Measurements from ENCODE around the gene LMNTD2. TPM values are rescaled to one million over a fixed set of nuclear protein-coding genes. Genes with fewer than 3 reads are reported as not detected.

The LMNTD2 gene
- 10 to 100 TPM in 2 of 4 donors, 1 to 10 TPM in 2; 7.6 to 20.4 (median 11.2) TPM for total RNA-seq

DNA sequence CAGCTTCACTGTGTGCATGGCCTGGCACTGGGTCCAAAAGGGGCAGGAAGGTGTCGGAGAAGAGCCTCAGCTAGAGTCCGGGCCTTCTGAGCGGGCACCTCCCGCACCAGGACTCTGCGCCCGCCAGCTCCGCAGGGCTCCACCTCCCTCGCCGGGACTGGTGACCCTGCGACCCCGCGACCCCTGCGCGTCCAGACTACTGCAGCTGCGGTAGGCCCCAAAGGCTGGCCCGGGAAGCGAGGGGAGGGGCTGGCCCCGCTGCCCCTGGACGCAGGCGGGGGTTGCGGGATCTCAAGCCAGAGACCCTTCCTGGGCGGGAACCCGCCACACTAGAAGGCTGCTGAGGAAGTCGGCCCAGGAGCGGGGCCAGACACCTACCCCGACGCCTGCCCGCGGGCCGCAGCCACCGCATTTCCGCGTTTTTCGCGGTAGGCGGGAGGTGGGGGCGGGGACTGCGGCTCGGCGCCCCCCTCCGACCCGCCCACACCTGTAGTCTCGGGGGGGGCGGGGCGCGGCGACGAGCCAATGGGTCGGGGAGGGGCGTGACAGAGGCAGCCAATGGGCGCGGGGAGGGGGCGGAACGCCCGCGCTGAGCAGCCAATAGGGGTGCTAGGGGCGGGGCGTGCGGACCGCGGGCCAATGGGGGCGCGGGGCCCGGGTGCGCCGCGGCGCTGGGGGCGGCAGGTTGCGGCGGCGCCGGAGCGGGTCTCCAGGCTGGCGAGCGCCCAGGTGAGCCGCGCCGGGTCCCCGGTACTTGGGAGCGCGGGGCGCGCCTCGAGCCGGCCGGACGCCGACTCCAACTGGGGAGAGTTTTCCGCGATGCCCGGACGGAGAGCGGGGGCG is at the start of gene LMNTD2, which contains the start of gene RASSF7:
Gene LMNTD2 (minus strand): TSS at position 434 of the 843 bp plus-strand sequence. CDS start 22 bp downstream, at position 412.
Gene RASSF7 (plus strand): TSS at position 666 of the 843 bp plus-strand sequence. CDS start 799 bp downstream, outside the sequence.
- intact Hi-C loops (cut with DNase I; ENCODE audit: low total_unique reads) = no loop called here
- H3K4me3 ChIP-seq (ENCODE audit: low read depth, poor library complexity, severe bottlenecking) = peak within 1 kb of the TSS; percentile 69
- TF ChIP-seq POLR2A (IDR thresholded peaks at IDR 0.05) = no peak
- TF ChIP-seq, protein P1, sequence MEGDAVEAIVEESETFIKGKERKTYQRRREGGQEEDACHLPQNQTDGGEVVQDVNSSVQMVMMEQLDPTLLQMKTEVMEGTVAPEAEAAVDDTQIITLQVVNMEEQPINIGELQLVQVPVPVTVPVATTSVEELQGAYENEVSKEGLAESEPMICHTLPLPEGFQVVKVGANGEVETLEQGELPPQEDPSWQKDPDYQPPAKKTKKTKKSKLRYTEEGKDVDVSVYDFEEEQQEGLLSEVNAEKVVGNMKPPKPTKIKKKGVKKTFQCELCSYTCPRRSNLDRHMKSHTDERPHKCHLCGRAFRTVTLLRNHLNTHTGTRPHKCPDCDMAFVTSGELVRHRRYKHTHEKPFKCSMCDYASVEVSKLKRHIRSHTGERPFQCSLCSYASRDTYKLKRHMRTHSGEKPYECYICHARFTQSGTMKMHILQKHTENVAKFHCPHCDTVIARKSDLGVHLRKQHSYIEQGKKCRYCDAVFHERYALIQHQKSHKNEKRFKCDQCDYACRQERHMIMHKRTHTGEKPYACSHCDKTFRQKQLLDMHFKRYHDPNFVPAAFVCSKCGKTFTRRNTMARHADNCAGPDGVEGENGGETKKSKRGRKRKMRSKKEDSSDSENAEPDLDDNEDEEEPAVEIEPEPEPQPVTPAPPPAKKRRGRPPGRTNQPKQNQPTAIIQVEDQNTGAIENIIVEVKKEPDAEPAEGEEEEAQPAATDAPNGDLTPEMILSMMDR (IDR thresholded peaks at IDR 0.05) = no peak
- 3 to 4% methylated on average over 37 to 46 of the region's 95 CpGs for WGBS, 2 donors
- peak; percentile 87 to 97 for DNase-seq (ENCODE audit: low spot score in 2 of 2)

DNA sequence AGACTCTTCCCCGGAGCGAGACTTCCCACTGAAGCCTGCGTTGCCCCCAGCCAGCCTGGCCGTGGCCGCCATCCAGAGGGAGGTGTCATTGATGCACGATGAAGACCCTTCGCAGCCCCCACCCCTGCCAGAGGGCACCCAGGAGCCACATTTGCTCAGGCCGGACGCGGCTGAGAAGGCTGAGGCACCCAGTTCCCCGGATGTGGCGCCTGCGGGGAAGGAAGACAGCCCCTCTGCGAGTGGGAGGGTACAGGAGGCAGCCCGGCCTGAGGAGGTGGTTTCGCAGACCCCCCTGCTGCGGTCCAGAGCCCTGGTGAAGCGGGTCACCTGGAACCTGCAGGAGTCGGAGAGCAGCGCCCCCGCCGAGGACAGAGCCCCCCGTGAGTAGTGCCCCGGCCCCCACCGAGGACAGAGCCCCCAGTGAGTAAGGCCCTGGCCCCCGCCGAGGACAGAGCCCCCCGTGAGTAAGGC is 48.8 kb upstream of the LMNTD2 start:
- 89 to 94% methylated on average over 16 to 17 of the region's 28 CpGs for WGBS, 2 donors
- DNase-seq (ENCODE audit: low spot score in 2 of 2) = peak in 1 of 2 donors; percentile 85
- H3K4me3 ChIP-seq (ENCODE audit: low read depth, poor library complexity, severe bottlenecking) = no peak overlapping the region
- TF ChIP-seq, protein P1 (IDR thresholded peaks at IDR 0.05) = no peak
- TF ChIP-seq POLR2A (IDR thresholded peaks at IDR 0.05) = no peak
- intact Hi-C loops (cut with DNase I; ENCODE audit: low total_unique reads) = no loop called here

DNA sequence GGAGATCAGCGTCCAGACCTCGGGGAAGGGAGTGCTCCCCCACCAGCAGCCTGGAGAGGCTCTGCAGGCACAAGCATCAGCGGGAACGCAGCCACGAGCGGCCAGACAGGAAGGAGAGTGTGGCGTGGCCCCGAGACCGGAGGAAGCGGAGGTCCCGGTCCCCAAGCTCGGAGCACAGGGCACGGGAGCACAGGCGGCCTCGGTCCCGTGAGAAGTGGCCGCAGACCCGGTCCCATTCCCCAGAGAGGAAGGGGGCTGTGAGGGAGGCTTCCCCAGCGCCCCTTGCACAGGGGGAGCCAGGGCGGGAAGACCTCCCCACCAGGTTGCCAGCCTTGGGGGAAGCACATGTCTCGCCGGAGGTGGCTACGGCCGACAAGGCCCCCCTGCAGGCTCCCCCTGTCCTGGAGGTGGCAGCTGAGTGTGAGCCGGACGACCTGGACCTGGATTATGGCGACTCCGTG is 48.3 kb upstream of the LMNTD2 start:
- TF ChIP-seq, protein P1 (IDR thresholded peaks at IDR 0.05) = no peak
- no peak for TF ChIP-seq POLR2A (IDR thresholded peaks at IDR 0.05)
- no peak overlapping the region for H3K4me3 ChIP-seq (ENCODE audit: low read depth, poor library complexity, severe bottlenecking)
- DNase-seq (ENCODE audit: low spot score in 2 of 2) = peak in 1 of 2 donors; percentile 86
- 87 to 88% methylated on average over 27 of the region's 28 CpGs for WGBS, 2 donors
- intact Hi-C loops (cut with DNase I; ENCODE audit: low total_unique reads) = no loop called here

DNA sequence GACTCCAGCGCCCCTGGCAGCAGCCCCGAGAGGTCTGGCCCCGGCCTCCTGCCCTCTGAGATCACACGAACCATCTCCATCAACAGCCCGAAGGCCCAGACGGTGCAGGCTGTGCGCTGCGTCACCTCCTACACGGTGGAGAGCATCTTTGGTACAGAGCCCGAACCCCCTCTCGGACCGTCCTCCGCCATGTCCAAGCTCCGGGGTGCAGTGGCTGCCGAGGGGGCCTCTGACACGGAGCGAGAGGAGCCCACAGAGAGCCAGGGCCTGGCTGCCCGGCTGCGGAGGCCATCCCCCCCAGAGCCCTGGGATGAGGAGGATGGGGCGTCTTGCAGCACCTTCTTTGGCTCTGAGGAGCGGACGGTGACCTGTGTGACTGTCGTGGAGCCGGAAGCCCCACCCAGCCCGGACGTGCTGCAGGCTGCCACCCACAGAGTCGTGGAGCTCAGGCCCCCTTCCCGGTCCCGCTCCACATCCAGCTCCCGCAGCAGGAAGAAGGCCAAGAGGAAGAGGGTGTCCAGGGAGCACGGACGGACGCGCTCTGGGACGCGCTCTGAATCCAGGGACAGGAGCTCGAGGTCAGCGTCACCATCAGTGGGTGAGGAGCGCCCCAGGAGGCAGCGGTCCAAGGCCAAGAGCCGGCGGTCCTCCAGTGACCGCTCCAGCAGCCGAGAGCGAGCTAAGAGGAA is 47.6 kb upstream of the LMNTD2 start:
- no peak for TF ChIP-seq POLR2A (IDR thresholded peaks at IDR 0.05)
- TF ChIP-seq, protein P1 (IDR thresholded peaks at IDR 0.05) = no peak
- no peak overlapping the region for H3K4me3 ChIP-seq (ENCODE audit: low read depth, poor library complexity, severe bottlenecking)
- DNase-seq (ENCODE audit: low spot score in 2 of 2) = peak in 1 of 2 donors; percentile 86
- WGBS, 2 donors = 93 to 94% methylated on average over 30 to 45 of the region's 45 CpGs
- intact Hi-C loops (cut with DNase I; ENCODE audit: low total_unique reads) = no loop called here

GRCh38 chr11:607020-607780 is 46.7 kb upstream of the LMNTD2 start:
- intact Hi-C loops (cut with DNase I; ENCODE audit: low total_unique reads) = no loop called here
- TF ChIP-seq POLR2A (IDR thresholded peaks at IDR 0.05) = no peak
- TF ChIP-seq, protein P1 (IDR thresholded peaks at IDR 0.05) = no peak
- WGBS, 2 donors = 80 to 83% methylated on average over 23 to 35 of the region's 35 CpGs
- no peak overlapping the region for H3K4me3 ChIP-seq (ENCODE audit: low read depth, poor library complexity, severe bottlenecking)
- no peak for DNase-seq (ENCODE audit: low spot score in 2 of 2)
